SW 1271 (cell line): ENCODE measurements around the gene CMTM6.
"Not testable (repeated sequence)": the region's sequence is repeated elsewhere in the genome, so short reads cannot be mapped to it uniquely, and the experiment has no call there.

Source experiments
- DNase-seq, 2 experiments: peaks; one replicate each; lab custom pipeline; 2025; lab: John Stamatoyannopoulos, UW

CMTM6 gene

DNA sequence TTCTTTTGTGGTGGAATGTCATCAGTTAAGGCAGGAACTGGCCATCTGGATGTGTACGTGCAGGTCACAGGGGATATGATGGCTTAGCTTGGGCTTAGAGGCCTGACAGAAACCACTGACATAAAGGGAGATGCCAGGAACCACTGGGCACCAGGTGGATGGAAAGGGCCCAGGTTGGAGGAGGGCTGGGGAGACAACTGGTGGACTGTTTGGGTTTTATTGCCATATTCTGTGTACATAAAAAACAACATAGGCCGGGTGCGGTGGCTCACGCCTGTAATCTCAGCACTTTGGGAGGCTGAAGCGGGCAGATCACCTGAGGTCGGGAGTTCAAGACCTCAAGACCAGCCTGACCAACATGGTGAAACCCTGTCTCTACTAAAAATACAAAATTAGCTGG, 35.8 kb downstream of the CMTM6 start:
- not testable (repeated sequence) for DNase-seq

DNA sequence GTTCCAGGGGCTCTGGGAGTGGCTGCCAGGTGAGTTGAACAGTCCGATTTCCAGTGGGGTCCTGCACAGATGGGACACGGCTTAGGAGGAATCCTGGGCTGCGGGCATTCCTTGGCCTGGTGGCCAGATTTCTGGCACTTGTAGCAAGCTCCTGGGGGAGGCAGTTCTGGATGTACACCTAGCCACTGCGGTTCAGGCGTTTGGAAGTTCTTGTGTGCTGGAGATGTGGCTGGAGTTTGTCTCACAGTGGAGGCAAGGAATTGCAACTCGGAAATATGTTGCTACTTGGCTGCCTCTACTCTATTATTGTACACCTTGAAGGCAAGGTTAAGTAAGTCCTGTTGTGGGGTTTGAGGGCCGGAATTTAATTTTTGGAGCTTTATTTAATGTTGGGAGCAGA, 37.9 kb downstream of the CMTM6 start:
- not testable (repeated sequence) for DNase-seq

GRCh38 chr3:32463415-32463814, 39.2 kb downstream of the CMTM6 start:
- not testable (repeated sequence) for DNase-seq

- DNase-seq: not testable (repeated sequence)
Measured at GRCh38 chr3:32462191-32462986, 40.3 kb downstream of the CMTM6 start.

DNA sequence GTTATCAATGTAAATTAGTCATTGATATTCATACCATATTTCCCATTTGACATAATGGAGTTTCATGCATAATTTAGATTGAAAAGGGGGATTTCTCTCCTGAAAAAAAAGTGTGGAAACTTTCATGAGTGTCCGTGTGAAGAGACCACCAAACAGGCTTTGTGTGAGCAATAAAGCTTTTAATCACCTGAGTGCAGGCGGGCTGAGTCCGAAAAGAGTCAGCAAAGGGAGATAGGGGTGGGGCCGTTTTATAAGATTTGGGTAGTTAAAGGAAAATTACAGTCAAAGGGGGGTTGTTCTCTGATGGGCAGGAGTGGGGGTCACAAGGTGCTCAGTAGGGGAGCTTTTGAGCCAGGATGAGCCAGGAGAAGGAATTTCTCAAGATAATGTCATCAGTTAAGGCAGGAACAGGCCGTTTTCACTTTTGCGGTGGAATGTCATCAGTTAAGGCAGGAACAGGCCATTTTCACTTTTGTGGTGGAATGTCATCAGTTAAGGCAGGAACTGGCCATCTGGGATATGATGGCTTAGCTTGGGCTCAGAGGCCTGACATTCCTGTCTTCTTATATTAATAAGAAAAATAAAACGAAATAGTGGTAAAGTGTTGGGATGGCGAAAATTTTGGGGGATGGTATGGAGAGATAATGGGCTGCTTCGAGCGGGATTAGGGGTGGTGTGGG, 41.7 kb downstream of the CMTM6 start:
- not testable (repeated sequence) for DNase-seq

DNA sequence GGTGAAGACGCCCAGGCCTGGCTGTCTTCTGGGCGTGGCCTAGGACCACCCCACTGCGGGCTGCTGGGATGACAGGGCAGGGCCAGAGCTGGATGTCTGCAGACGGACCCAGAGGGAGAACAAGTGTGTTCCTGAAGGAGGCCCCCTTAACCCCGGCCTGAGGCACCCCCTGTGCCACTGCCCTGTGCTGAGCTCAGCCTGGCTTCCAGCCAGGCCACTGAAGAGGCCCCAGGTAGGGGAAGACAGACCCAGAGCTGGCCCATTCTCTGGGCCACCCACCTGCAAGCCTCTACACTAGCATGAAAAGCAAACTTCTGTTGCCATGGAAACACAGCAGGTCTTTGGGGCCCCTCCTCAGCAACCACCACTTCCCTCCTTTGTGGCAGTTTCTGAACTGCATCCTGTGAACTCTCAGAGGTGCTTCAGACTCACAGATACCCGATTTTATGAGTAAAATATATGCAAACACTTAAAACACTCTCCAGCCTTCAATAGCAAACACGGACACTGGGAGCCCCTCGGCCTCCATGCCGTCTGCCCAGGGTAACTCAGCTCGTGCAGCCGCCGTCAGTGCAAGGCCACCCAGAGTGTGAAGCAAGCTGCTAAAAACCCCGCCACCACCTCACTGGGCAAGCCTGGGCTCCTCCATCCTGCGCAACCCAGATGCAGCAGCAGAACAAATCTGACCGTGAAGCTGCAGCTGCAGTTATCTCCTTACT, 42.5 kb downstream of the CMTM6 start:
- DNase-seq: no peak

GRCh38 chr3:32459450-32459849, 43.2 kb downstream of the CMTM6 start:
- DNase-seq: no peak

GRCh38 chr3:32457971-32458471, 44.6 kb downstream of the CMTM6 start:
- DNase-seq: no peak

GRCh38 chr3:32456429-32457130, 46.1 kb downstream of the CMTM6 start:
- no peak for DNase-seq

GRCh38 chr3:32455609-32456428, 46.8 kb downstream of the CMTM6 start:
- no peak for DNase-seq

- DNase-seq: no peak
Measured at GRCh38 chr3:32454731-32455608, 47.7 kb downstream of the CMTM6 start.

DNA sequence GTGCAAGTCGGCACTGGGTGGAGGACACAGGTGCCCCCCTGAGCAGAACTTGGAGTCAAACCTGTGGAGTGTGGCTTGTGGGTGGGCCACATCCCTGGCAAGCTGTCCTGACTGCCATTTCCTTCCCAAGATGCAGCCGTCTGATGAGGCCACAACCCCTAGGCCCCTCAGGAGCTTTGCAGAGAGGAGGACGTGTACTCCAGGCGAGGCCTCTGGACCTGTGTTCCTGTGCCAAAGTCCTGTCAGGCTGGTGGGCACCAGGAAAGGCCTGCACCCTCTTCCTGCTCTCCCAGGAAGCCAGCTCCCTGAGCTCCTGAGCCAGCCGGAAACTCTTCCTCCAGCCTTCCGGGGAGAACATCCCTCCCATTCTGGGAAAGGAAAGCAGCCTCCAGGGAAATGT, 48.5 kb downstream of the CMTM6 start:
- no peak for DNase-seq

GRCh38 chr3:32453346-32453745, 49.3 kb downstream of the CMTM6 start:
- no peak for DNase-seq

- DNase-seq: no peak
Measured at GRCh38 chr3:32452009-32452408, 50.6 kb downstream of the CMTM6 start.

DNA sequence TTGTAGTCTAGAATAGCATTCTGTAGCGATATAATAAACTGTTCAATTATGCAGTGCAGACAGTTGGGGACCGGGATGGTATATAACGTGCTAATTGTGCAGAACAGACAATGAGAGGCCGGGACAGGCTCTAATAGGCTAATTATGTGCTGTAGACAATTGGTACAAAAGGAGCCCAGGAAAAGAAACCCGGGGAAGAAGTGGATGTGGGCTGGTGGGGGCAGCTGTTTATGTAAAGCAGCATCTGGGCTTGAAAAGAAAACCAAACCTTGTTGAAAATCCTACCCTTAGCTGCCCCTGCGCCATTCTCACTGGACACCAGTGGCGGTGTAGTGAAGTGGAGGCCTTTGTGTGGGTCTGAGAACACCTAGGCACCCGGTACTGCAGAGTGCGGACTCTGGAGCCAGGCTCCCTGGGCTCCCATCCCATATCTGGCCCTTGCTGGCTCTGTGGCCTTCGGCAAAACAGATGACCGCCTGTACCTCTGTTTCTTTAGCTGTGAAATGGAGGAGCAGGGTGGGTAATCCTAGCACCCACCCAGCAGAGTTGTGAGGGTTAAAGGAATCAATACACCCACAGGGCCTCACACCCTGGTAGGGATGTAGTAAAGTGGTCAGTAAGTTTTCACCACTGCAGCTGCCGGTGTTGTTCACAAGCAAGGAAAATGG, 51.5 kb downstream of the CMTM6 start:
- DNase-seq: no peak

DNA sequence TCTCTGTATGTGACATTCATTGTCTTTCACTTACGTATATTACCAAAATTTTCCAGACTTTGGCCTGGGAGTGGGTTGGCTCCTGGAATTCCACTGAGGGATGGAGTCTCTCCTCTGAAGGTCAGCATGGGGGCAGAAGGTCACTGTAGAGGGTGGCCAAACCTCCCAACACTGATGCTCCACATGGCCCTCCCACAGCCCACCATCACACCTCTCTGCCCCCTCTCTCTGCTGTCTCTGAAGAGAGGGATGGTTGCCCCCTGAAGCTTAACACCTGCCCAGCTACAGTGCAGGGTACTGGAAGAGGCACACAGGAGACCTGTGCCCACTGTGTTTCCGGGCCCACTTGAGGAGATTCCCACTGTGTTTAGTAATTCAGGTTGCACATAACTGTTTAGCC, 52.2 kb downstream of the CMTM6 start:
- no peak for DNase-seq

DNA sequence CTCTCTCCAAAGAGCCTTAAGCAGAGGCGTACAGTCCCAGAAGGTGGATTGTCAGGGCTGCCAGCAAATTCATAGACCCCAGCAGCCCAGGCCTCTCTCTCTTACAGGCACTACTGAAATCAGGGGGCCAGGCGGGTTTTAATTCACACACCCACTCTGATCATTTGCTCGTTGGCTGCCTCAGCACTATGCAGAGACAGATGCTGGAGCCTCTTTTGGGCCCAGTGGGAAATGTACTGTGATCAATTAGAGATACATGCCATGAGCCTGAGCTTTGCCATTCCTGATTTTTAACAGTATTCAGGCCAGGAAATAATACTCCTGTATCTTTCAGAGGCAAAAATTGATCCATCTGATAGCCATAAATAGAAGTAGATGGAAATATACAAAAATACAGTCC, 53.0 kb downstream of the CMTM6 start:
- no peak for DNase-seq

GRCh38 chr3:32448686-32449474, 53.8 kb downstream of the CMTM6 start:
- no peak for DNase-seq
